M059J (cell line): ENCODE data around the gene MYH11. TPM values are rescaled to one million over a fixed set of nuclear protein-coding genes. Genes with fewer than 3 reads are reported as not detected.
"Not testable (repeated sequence)": the region's sequence is repeated elsewhere in the genome, so short reads cannot be mapped to it uniquely, and the experiment has no call there.

Experiments
- DNase-seq: peaks from one replicate; pipeline ENCODE4 v3.0.0-alpha.2; 2012; ENCODE audit warnings: low read depth
- total RNA-seq: library from RNA; depleted of rRNA; stranded (reverse); fragments of >200 nt; shearing (Covaris generic); gene quantifications from 2 replicates; pipeline ENCODE4 v1.2.3, GENCODE V29; 2014

MYH11 gene
- total RNA-seq, 1 experiment from 2014 or later: not detected

DNA sequence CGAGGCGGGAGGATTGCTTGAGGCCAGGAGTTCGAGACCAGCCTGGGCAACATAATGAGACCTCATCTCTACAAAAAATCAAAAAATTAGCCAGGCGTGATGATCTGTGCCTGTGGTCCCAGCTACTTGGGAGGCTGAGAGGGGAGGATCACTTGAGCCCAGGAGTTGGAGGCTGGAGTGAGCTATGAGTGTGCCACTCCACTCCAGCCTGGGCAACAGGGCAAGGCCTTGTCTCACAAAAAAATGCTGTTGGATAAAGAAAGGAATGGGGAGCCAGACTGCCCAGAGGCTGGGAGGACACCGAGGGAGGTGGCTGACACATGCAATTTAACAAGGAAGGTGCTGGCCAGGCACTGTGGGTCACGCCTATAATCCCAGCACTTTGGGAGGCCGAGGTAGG lies 47.5 kb downstream of the MYH11 start:
- DNase-seq: not testable (repeated sequence)

DNA sequence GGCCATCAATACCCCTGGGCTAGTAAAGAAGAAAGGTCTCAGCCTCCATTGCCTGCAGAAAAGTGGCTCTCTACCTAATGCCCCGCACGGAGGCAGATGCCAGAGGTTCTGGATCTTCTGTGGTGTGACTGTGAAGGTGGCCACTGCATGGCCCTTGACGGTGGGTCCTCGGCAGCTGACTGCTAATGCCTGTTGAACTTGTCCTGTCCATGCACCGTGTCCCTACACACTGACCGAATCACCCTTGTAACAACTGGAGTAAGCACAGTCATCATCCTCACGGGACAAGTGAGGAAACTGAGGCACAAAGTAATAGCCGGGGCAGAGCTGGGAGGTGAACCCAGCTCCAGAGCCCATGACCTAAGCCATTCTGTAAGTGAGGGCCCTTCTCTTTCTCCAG lies 48.8 kb downstream of the MYH11 start:
- no peak for DNase-seq

DNA sequence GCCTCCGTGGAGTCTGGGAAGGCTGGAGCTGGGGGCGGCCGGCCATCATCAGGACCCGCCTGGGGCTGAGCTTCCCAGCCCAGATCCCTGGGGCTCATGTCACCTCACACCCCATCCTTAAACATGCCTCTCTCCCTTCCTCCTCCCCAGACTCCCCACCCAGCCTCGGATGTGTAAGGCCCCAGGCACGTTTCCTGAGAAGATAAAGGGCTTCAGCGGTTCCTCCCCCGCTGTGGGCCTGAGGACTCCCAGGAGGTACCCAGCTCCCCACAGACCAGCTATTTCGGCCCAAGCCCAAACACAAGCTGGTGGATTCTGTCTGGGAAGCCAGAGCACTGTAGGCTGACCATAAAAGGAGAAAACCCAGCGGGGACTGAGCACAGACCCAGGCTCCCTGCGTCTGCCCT lies 49.2 kb downstream of the MYH11 start:
- no peak for DNase-seq

DNA sequence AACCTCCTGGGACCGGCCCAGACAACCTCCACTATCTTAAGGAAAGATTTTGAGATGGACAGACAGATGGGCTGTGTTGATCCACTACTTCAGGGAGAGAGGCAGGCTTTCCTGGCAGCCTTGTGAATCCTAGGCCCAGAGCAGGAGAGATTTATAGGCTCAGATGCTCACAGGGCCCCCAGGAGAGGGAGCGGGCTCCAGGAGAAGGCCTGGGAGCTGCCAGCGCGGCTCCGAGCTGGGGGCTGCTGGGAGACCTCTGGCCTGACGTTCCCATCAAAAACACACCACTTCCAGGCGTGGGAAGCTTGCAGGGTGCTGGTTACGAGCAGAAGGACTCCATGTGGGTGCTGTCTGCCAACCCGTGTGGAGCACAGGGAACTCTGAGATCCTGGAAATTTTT lies 53.2 kb downstream of the MYH11 start:
- no peak for DNase-seq

DNA sequence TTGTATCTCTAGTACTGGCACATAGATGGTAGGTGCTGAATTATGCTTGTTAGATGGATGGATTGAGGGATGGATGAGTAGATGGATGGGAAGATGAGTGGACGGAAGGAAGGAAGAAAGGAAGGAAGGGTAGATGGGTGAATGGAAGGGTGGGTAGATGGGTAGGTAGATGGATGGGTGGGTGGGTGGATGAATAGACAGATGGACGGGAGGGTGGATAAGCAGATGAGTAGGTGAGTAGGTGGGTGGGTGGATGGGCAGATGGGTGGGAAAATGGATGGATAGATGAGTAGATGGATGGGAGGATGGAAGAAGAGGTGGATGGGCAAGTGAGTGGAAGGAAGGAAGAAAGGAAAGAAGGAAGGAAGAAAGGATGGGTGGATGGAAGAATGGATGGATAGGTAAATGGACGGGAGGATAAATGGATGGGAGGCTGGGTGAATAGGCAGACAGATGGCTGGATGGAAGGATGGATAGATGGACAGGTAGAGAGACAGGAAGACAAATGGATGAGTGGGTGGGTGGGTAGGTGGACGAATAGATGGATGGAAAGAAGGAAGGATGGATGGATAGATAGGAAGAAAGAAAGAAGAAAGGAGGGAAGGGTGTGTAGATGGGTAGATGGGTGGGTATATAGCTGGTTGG lies 56.9 kb downstream of the MYH11 start:
- DNase-seq: no peak

DNA sequence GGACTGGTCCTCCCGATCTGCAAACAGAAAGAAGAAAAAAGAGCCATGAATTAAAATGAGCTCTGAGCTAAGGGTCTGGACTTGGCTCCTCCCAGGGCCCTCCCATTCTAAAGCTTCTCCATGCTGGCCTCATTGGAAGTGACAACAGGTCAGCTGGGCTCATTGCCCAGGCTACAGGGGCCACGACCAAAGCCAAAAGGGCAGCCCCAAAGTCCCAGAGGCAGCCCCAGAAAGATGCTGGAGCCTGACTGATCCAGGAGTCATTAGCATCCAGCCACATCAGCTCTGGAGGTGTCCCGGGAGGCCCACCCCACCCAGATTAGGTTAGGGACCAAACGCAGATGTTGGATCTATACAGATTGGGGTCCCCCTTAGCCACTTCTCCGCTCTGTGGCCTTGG lies 58.2 kb downstream of the MYH11 start:
- DNase-seq: no peak

DNA sequence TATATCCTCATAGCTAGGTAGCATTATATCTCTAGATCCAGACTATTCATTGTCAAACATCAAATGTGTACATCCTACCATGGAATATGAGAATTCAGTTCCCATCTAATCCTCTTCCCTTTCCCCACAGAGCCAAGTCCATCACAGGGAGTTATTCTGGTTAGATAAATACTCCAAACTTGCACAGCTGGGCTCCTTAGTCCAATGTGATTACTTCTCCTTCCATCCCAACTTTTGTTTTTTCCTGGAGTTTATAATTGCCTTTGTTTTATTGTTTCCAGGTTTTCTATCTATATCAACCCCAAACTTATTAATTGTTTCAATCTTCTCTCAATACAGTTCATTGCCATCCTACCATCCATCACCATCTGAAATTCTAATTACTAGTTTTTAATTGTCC lies 59.9 kb downstream of the MYH11 start:
- no peak for DNase-seq

DNA sequence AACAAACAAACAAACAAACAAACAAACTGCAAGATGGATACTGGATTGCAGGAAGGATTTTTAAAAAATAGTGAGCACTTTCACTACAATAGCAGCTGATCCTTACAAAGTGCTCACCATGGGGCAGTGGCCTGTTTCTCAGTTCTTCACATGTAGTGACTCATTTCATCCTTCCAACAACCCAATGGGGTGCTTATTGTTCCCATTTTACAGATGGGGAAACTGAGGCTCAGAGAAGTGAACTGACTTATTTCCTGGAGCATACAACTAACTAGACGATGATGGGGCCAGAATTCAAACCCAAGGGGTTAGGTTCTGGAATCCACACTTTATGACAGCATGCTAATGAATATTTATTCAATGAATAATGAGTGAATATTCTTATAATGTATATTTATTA lies 61.2 kb downstream of the MYH11 start:
- no peak for DNase-seq

DNA sequence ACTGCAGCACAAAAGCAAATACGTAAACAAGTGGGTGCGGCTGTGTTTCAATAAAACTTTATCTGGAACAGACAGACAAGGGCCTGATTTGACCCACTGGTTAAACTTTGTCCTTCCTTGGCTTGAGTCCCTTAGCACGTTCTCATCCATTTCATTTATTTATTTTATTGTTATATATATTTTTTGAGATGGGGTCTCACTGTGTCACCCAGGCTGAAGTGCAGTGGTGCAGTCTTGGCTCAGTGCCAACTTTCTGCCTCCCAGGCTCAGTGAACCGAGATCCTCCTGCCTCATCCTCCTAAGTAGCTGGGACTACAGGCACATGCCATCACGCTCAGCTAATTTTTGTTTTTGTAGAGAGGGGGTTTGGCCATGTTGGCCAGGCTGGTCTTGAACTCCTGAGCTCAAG lies 64.3 kb downstream of the MYH11 start:
- no peak for DNase-seq

DNA sequence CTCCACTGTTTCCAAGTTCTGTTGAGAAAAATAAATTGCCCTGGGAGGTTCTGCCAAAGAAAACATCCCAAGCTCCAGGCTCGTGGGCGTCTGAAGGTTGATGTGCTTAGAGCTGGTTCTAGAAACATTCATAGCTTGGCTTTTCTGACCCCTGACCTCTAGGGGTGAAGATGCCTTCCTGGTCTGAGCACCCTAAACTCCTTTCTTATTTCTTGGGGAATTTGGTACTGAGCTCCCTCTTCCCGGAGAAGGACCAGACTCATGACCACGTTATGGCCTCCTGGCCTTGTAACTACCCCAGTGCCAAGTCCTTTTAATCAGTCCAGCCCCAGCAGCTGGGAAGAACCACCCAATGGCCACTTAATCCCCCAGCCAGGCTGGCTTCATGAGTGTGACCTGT lies 66.4 kb downstream of the MYH11 start:
- DNase-seq: no peak

DNA sequence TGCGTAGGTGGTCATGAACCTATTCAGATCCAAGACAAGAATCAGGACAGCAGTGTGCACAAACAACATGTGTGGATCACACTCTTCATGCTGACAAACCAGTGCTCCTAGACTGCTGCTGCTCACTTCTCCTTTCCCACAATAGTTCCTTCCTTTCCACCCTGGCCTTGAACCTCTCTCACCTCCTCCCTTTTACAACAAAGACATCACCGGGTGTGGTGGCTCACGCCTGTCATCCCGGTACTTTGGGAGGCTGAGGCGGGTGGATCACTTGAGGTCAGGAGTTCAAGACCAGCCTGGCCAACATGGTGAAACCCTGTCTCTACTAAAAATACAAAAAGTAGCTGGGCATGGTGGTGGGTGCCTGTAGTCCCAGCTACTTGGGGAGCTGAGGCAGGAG lies 67.0 kb downstream of the MYH11 start:
- not testable (repeated sequence) for DNase-seq

DNA sequence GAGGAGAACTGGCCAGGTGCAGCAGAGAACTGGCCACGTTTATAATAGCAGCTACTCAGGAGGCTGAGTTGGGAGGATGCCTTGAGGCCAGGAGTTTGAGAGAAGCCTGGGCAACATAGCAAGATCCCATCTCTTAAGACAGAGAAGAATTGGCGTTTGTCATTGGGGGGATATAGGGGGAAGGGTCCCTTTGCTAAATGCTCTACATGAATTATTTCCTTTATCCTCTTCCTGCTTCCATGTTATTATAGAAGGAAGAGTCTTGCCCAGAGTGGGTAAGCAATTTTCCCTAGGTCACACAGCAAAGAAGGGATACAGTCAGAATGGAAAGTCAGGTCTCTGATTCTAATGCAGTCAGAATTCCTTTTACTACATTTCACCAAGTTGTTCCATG lies 68.0 kb downstream of the MYH11 start:
- DNase-seq: no peak

DNA sequence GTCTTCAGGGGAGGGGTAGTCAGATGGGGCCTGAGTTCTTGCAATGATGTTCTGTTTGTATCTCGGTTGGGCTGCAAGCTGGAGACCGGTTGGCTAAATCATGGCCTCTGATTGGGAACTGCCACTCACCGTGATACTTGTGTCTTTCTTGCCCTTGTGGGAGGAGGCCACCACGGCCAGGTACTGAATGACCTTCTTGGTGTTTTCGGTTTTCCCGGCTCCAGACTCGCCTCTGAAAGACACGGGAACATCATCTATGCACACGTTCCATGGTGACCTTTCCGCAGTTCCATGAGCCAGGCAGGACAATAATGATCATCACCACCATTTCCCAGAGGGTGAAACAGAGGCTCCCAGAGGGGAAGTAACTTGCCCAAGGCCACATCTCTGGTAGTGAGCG lies 70.3 kb downstream of the MYH11 start:
- DNase-seq: no peak

DNA sequence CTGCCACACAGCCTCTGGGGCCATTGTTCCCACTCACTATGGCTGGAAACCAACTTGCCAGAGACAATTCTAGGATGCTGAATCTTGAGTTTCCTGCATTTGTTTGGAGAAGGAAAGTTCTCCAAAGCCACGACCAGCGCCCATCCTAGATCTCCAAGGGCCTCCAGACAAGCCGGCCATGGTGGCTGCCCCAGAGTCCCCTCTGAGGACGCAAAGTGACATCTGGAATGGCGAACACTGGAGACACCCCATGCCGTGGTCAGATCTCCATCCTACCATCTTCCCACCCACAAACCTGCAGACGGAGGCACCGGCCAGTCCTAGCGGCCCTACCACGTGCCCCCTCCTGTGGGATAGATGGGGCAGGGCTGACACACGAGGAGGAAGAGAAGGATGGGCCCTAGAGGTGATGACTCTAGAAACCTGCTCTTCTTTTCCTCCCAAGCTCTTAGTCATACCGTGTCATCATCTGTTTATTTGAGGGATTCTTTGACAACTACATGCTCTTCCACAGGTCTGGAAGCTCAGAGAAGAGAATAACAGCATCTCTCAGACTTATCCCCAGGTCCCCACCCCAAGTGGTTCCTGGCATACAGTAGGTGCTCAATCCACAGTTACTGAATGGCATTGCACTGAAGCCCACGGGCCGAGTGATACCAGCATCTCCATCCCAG lies 71.3 kb downstream of the MYH11 start:
- DNase-seq: peak; percentile 17

DNA sequence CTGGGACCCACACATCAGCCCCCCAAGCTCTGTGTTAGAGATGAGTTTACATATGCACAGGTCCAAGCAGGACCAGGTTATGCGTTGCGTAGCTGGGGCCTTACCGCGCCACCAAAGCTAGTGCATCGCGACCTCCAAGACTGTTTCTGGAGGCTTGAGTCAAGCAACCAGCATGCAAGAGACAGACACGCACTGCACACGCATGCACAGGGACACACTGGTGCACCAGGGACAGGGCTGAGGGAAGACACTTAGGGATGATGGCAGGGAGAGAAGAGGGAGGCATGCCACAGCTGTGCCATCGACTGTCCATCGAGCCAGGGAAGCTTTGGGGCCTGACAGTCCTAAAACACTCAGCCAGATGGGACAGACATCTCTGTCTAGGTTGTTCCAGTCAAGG lies 72.8 kb downstream of the MYH11 start:
- DNase-seq: no peak

DNA sequence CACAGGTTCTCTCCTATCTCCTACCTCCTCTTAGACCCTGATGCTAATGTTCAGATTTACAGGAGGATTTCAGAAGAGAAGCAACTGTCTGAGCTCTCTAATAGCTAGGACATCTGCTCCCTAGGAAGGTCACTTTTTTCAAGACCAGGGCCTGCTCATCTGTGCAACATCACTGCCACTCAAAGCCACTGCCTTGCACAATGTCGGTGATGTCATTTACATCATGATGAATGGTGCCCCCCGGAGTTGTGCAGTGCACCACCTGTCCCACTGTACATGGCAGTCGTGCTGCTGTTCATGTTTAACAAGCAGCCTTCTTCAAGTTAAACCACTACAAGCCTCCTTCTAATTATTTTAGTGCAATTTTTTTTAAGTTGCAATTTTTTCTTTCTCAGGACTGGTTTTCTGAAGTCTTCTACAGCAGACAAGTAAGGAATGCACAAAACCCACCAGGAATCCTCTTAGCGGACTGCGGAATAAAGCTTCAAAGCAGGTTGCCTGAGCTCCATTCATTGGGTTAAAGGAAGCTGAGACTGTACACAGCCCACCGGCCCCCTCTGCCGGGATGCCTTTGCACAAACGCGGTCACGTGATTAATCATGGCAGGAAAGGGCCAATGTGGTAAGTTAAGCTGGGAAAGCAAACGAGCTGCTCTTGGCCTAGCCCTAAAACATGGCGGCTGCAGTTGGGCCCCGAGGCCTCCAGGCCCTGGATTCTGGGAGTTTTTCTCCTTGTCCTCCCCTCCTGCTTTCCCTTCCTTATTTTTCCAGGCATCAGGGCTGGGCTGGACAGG lies 74.1 kb downstream of the MYH11 start:
- no peak for DNase-seq

DNA sequence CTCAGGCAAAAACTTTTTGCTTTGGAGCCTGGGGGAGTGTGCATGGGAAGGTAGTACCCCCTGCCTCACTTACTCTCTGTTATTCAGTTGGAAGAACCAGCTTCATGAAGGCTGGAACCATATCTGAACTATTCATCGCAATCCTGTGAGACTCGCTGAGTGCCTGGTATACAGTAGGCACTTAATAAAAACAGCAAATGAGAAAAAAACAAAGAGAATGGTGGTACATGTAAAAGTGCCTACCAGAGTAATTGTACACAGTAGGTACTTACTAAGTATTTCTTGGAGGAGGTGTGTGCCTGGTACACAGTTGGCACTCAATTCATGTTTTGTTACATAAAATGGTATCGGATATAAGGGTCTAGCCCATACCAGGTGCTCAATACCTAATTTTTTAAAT lies 75.2 kb downstream of the MYH11 start:
- DNase-seq: no peak

DNA sequence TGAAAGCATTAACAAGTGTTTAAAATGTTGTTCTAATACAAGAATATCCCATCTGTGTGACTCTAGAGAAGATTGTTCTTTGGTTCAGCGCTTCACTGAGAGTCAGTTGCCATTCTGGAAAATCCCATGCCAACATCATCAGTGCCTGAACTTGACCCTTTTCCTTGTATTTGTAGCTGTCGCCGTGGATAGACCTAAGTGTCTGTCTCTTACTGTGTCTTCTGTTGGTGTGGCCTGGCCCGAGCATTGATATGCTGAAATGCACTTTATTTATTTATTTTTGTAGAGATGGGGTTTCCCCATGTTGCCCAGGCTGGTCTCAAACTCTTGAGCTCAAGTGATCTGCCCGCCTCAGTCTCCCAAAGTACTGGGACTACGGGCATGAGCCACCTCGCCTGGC lies 76.0 kb downstream of the MYH11 start:
- no peak for DNase-seq

DNA sequence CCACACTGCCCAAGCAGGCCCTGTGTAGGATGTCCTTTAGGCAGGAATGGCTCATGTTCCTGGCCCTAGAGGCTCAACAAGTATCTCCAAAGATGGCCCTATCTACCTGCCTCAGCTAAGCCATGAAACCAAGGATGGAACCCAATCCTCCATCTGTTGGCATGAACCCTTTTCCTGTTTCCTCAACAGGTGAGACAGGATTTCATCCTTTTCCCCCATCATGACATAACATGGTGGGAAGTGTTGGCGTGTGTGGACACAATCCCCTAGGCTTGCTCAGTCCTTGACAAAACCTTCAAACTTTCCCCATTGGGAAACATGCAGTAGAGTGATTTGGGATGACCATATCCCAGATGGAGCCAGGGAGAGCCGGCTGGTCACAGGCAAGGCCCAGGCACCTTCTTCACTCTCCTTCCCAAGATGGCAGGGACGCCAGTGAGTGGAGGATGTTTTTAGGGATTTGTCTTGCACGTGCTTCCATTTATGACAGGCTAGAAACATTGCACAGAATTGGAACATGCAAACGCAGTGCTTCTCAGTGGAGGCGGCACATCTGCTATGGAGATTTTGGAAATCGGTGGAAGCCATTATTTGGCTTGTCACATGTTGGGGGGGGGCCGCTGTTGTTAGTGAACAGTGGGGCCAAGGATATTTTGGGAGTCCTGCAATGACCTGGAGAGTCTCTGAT lies 77.0 kb downstream of the MYH11 start:
- no peak for DNase-seq

DNA sequence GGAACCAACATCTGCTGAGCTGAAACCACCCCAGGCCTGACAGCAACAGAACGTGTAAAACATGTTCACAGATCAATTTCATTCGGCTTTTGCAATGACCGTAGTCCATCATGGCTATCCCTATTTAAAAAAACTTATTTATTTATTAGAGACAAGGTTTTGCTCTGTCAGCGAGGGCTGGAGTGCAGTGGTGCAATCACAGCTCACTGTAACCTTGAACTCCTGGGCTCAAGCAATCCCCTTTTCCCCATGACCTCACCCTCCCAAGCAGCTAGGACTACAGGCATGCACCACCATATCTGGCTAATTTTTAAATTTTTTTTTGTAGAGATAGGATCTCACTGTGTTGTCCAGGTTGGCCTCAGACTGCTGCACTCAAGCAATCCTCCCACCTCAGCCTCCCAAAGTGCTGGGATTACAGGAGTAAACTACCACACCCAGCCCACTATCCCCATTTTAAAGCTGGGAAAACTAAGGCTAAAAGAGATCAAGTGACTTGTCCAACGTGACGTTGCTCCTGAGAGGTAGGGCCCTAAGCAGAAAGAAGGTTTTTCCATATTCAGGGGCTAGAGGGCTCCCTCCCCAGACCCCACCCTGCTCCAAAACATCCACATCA lies 77.7 kb downstream of the MYH11 start:
- DNase-seq: no peak

DNA sequence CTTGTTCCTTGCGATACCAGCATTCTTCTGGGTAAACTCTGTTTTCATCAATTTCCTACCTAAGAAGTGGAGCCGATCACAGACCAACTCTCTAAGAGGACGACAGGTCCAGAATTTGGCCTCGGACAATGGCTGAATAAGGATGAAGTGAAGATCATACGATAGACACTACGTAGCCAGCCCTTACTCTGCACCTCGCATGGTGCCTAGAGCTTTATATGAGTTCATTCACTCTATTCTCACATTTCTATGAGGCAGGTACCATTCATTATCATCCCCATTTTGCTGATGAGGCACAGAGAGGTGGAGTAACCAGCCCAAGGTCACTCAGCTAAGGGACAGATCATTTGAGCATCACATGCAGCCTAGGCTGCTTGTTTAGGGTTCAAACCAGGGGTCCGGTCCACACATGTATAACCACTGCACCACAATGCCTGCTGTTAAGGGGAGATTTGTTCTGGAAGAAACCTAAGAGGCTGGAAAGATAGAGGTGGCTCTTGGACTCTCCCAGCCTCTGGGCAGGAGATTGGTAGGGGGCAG lies 78.6 kb downstream of the MYH11 start:
- DNase-seq: no peak
